Parathyroid adenoma (tissue), 2 donors: ENCODE data around the gene ARHGEF10L.
A peak's percentile ranks its signal among the peaks of the same experiment; 100 is the strongest.

Source experiments
- H2AFZ ChIP-seq: fragments of 300-600 bp; sonication (generic); one replicate; pipeline ENCODE4 v1.7.0; 2017; ENCODE audit warnings: antibody characterized with exemption, mild to moderate bottlenecking
- H3K27ac ChIP-seq: fragments of 300-600 bp; sonication (generic); one replicate; pipeline ENCODE4 v1.7.0; 2017
- H3K27me3 ChIP-seq: fragments of 300-600 bp; sonication (generic); one replicate; pipeline ENCODE4 v1.7.0; 2017; ENCODE audit warnings: low read length; ENCODE audit not compliant: control insufficient read depth, insufficient read depth
- H3K36me3 ChIP-seq: fragments of 300-600 bp; sonication (generic); one replicate; pipeline ENCODE4 v1.7.0; 2017; ENCODE audit warnings: low read length; ENCODE audit not compliant: control insufficient read depth, insufficient read depth
- H3K4me1 ChIP-seq: fragments of 300-600 bp; sonication (generic); one replicate; pipeline ENCODE4 v1.7.0; 2017; ENCODE audit warnings: control low read depth
- H3K4me2 ChIP-seq: fragments of 300-600 bp; sonication (generic); one replicate; pipeline ENCODE4 v1.7.0; 2017; ENCODE audit warnings: low read length
- H3K4me3 ChIP-seq: fragments of 300-600 bp; sonication (generic); one replicate; pipeline ENCODE4 v1.7.0; 2017; ENCODE audit warnings: low read depth, low read length
- H3K79me2 ChIP-seq: fragments of 300-600 bp; sonication (generic); one replicate; pipeline ENCODE4 v1.7.0; 2017; ENCODE audit warnings: control low read depth
- H3K9ac ChIP-seq: fragments of 300-600 bp; sonication (generic); one replicate; pipeline ENCODE4 v1.7.0; 2017; ENCODE audit warnings: mild to moderate bottlenecking
- H3K9me3 ChIP-seq: fragments of 300-600 bp; sonication (generic); one replicate; pipeline ENCODE4 v1.7.0; 2017; ENCODE audit warnings: low read length; ENCODE audit not compliant: control insufficient read depth
- CTCF ChIP-seq: fragments of 300-600 bp; sonication (generic); IDR thresholded peaks from one replicate; pipeline ENCODE4 v1.7.0; 2017; ENCODE audit warnings: antibody characterized with exemption, mild to moderate bottlenecking
- donor health status: primary hyperparathyroidism.

Gene ARHGEF10L

GRCh38 chr1:17515902-17516301 is 23.6 kb upstream of the ARHGEF10L start:
- Histone ChIP-seq H2AFZ (peak overlapping the region; percentile 68), H3K9me3 (no peaks in the 10 kb centered on the region), H3K4me3 (no peak overlapping the region), H3K79me2 (no peaks in the 10 kb centered on the region), H3K4me2 (no peak overlapping the region), H3K4me1 (peaks cover 5% of the 10 kb centered on the region), H3K9ac (no peak overlapping the region), H3K27ac (peak overlapping the region; percentile 53), H3K27me3 (no peaks in the 10 kb centered on the region), H3K36me3 (no peaks in the 10 kb centered on the region)
- no peak for TF ChIP-seq CTCF

DNA sequence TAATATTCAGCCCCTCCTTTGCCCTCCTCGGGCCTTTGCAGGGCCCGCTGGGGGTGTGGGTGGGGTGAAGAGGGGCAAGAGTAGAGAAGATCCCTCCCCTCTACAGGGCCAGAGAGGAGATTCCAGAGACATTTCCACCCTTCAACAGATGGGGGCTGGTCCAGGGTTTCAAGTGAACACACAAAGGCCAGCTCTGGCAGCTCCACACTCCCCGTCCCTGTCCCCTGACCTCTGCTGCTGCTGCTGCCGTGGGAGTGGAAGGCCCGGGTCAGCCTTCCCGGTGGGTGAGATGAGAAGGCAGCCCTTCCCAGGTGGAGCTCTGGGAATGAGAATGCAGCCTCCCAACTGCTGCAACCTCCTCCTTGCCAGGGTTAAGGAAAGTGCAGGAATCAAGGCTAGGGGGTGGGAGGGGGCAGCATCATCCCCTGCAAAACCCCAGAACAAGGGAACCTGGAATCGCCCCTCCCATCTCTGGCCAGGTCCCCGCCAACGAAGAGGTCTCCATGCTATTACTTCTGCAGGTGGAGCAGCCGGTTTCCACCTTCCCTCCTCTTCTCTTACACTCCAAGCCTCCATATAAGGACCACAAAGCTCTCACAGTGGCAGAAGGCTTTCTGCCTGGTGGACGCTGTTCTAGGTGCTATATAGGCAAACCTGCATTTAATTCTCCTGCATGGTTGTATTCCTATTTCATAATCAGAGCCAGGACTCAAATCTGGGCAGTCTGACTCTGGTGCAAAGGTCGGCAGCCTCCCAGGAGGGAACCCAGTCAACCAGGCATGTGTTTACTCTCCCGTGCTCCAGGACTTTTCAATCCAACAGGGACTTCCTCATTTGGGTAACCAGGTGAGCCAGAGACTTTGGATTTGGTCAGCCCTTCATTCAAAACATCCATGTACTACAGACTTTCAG is 22.9 kb upstream of the ARHGEF10L start:
- Histone ChIP-seq H3K36me3 (no peaks in the 10 kb centered on the region), H3K9ac (no peak overlapping the region), H3K4me2 (no peak overlapping the region), H3K27me3 (no peaks in the 10 kb centered on the region), H3K79me2 (no peaks in the 10 kb centered on the region), H3K9me3 (no peaks in the 10 kb centered on the region), H3K4me1 (peaks cover 5% of the 10 kb centered on the region), H3K4me3 (no peak overlapping the region), H3K27ac (peak overlapping the region; percentile 53), H2AFZ (peak overlapping the region; percentile 68)
- no peak for TF ChIP-seq CTCF

GRCh38 chr1:17520041-17520440 is 19.5 kb upstream of the ARHGEF10L start:
- Histone ChIP-seq H3K4me1 (peaks cover 12% of the 10 kb centered on the region), H3K27ac (no peak overlapping the region), H3K4me3 (no peak overlapping the region), H2AFZ (no peak overlapping the region), H3K36me3 (no peaks in the 10 kb centered on the region), H3K4me2 (no peak overlapping the region), H3K9ac (no peak overlapping the region), H3K9me3 (no peaks in the 10 kb centered on the region), H3K79me2 (no peaks in the 10 kb centered on the region), H3K27me3 (no peaks in the 10 kb centered on the region)
- no peak for TF ChIP-seq CTCF

DNA sequence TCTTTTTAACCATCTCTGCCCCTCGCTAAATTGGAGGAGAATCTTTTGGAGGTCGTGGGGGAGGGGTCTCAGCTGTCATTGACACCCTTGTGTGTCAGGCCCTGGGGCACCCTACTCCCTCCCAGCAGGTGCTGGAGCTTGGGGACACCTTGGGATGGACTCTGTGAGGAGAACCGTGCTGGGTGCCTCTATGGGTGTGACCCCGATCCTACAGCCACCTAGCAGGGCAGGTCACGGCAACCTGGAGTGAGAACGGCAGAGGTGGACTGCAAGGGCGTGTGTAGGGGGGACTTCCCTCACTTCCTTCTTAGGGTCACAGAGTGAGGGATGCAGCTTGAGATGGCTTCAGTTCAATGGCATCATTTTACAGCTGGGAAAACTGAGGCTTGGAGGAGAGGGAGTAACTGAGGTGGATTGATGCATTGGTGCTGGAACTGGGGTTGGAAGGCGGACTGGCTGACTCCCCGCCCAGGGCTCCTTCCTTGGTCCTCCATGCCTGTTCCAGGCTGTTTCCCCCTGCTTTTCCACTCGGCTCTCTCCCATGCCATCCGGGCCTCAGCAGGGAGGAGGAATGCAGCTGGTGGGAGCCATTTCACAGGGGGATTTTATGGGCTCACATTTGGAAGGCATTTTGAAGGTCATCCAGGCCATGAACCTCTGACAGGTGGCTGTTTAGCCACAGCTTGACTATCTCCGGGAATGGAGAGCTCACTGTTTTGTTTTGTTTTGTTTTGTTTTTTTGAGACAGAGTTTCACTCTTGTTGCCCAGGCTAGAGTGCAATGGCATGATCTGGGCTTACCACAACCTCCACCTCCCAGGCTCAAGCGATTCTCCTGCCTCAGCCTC is 18.8 kb upstream of the ARHGEF10L start:
- Histone ChIP-seq H3K9ac (no peak overlapping the region), H3K4me3 (no peak overlapping the region), H3K79me2 (no peaks in the 10 kb centered on the region), H3K27ac (no peak overlapping the region), H3K4me2 (no peak overlapping the region), H3K9me3 (no peaks in the 10 kb centered on the region), H3K36me3 (no peaks in the 10 kb centered on the region), H3K27me3 (no peaks in the 10 kb centered on the region), H2AFZ (no peak overlapping the region), H3K4me1 (peaks cover 15% of the 10 kb centered on the region)
- TF ChIP-seq CTCF, result no peak
